GM18505 (cell line): ENCODE measurements around the gene SNX18.
"Not testable (repeated sequence)": the region's sequence is repeated elsewhere in the genome, so short reads cannot be mapped to it uniquely, and the experiment has no call there.

ENCODE experiments used
- ATAC-seq: cut with Tn5 transposase; IDR thresholded peaks from one replicate; pipeline ENCODE4 v1.9.1; 2021; ENCODE audit not compliant: unreplicated experiment
- POLR2A ChIP-seq: IDR thresholded peaks from 4 replicates; pipeline ENCODE4 v1.6.1; 2011; ENCODE audit warnings: borderline replicate concordance; ENCODE audit not compliant: insufficient read depth, insufficient read length; ENCODE audit errors: extremely low read depth

Gene SNX18

DNA sequence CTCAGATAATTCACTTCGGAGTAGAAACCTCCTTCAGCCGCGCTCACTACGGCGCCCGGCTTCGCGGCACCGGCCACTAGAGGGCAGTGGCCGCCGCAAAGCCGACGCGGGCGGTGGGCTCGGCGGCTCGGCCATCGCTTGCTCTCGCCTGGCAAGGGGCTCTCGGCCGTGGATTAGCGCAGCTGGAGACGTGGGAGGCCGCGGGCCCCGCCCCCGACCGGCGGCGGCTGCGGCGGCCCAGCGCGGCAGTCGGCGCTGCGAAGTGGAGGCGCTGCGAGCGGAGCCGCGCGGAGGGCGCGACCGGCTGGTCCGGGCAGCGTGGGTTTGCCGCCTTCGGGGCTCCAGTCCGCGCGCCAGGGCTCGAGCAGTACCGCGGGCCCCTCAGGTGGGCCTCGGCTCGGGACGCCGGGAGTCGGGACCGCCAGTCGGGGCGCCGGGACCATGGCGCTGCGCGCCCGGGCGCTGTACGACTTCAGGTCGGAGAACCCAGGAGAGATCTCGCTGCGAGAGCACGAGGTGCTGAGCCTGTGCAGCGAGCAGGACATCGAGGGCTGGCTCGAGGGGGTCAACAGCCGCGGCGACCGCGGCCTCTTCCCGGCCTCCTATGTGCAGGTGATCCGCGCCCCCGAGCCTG lies at the start of gene SNX18:
TSS of gene SNX18 (plus strand) at position 248 of the 634 bp plus-strand sequence. CDS start at position 442, 194 bp downstream.
- TF ChIP-seq POLR2A: peak; percentile 35
- peak; percentile 97 for ATAC-seq

DNA sequence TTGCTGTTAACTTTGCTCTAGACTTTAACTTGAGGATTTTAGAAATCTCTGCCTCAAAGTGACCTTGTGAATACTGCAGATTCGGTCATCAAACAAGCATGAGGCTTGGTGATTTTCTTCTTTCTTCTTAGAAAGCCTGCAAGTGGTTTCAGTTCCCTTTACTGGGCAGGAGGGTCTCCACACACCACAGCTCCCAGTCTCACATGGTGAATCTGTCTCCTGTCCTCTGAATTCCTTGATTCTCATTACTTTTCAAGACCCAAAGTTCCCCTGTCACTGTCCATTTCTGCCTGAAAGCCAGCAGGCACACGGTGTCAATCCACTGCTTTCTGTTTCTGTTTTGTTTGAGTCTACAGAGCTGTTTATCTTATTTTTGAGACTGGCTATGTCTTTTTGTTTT lies 47.9 kb upstream of the SNX18 start:
- TF ChIP-seq POLR2A: no peak
- ATAC-seq: peak; percentile 91

DNA sequence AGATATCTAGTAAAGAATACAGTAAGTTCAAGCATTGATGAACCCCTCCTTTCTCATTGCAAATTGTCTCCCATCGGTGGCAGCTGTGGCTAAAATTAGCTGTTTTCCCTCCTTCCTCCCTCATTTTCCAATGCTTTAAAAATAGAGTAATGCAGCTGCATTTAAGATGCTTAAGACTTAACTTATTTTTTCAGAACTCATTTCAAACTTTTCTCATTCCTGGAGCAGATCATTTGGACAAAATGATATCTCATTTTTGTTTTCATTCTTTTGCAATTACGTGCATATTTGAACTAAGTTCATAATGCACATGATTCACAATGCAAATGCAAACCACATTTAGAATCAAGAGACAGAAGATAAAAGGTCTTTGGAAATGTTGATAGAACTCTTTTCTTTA lies 47.4 kb upstream of the SNX18 start:
- ATAC-seq: no peak
- no peak for TF ChIP-seq POLR2A

GRCh38 chr5:54470677-54471076 lies 46.9 kb upstream of the SNX18 start:
- ATAC-seq: no peak
- no peak for TF ChIP-seq POLR2A

GRCh38 chr5:54471398-54471797 lies 46.2 kb upstream of the SNX18 start:
- no peak for TF ChIP-seq POLR2A
- no peak for ATAC-seq

- no peak for TF ChIP-seq POLR2A
- no peak for ATAC-seq
Measured at GRCh38 chr5:54476682-54477081, 40.9 kb upstream of the SNX18 start.

DNA sequence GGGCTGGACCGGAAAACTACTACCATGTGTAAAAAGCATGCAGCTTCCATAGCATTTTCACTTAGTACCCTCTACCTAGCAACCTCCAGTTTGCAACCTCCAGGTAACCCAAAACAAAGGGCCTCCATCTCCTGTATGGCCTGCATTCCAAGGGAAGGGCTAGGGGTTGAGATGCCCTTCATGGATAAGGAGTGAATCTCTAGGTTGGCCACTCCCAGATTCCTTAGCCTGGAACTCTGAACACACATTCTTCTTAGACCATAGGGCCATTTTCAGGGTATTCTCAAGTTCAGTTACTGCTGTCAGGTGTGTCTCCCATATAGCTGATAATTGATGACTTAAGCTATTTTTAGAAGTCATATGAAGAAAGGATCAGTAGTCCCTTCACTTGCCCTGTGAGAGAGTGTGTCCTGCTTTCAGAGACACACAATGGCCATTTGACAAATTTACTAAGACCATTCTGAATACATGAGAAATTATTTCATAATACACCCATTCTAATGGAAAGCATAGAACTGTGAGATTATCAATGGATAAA lies 39.5 kb upstream of the SNX18 start:
- ATAC-seq: no peak
- no peak for TF ChIP-seq POLR2A

- TF ChIP-seq POLR2A: no peak
- no peak for ATAC-seq
Measured at GRCh38 chr5:54480296-54480695, 37.3 kb upstream of the SNX18 start.

- no peak for TF ChIP-seq POLR2A
- no peak for ATAC-seq
Measured at GRCh38 chr5:54484219-54484894, 33.2 kb upstream of the SNX18 start.

DNA sequence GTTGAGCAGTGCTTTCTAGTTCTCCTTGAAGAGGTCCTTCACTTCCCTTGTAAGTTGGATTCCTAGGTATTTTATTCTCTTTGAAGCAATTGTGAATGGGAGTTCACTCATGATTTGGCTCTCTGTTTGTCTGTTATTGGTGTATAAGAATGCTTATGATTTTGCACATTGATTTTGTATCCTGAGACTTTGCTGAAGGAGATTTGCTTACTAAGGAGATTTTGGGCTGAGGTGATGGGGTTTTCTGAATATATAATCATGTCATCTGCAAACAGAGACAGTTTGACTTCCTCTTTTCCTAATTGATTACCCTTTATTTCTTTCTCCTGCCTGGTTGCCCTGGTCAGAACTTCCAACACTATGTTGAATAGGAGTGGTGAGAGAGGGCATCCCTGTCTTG lies 31.9 kb upstream of the SNX18 start:
- ATAC-seq: not testable (repeated sequence)

GRCh38 chr5:54489648-54489979 lies 27.9 kb upstream of the SNX18 start:
- ATAC-seq: not testable (repeated sequence)

- ATAC-seq: no peak
- TF ChIP-seq POLR2A: no peak
Measured at GRCh38 chr5:54491326-54491725, 26.2 kb upstream of the SNX18 start.

DNA sequence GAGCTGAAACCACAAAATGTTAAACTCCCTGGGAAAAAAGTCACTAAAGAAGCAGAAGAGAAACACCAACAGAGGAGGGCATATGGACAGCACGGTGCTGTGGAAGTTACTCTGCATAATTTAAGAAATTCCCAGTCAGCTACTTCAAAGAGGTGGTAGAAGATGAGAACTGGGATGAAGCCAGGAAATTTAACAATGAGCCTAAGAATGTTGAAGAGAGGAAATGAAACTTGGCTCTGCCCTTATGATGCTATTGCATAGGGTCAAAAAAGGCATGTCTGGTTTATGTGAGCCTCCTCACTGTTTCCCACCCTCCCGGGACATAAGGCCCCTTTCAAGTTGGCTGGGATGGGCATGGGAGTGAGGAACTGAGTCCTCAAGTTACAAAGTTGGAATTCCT lies 25.4 kb upstream of the SNX18 start:
- TF ChIP-seq POLR2A: no peak
- ATAC-seq: no peak

GRCh38 chr5:54495027-54495426 lies 22.5 kb upstream of the SNX18 start:
- TF ChIP-seq POLR2A: no peak
- no peak for ATAC-seq
